Effector memory CD8-positive, alpha-beta T cell (primary cell): ENCODE results near the gene PSPC1.

Source experiments
- ATAC-seq: fragments of 150-1000 bp; cut with Tn5 transposase; replicated peaks from 2 replicates; pipeline ENCODE4 v1.10.0; 2021; ENCODE audit warnings: mild to moderate bottlenecking, moderate library complexity
- DNase-seq, 3 experiments: peaks; one replicate each; pipeline ENCODE4 v3.0.0; 2021
- H3K27ac Mint-ChIP-seq, 2 donors: one replicate each; pipeline ENCODE4 v1.8.0; 2022; ENCODE audit warnings: mild to moderate bottlenecking in 2 of 2, mixed read lengths in 2 of 2, moderate library complexity in 2 of 2
- H3K27me3 Mint-ChIP-seq, 2 donors: one replicate each; pipeline ENCODE4 v1.8.0; 2022; ENCODE audit warnings: mixed read lengths in 2 of 2
- H3K36me3 Mint-ChIP-seq: one replicate; pipeline ENCODE4 v1.8.0; 2022; ENCODE audit warnings: mild to moderate bottlenecking, moderate library complexity, mixed read lengths; ENCODE audit not compliant: insufficient read depth
- H3K4me1 Mint-ChIP-seq, 2 donors: one replicate each; pipeline ENCODE4 v1.8.0; 2022; ENCODE audit warnings: low read depth in 2 of 2, mixed read lengths in 2 of 2
- H3K4me3 Mint-ChIP-seq, 2 donors: one replicate each; pipeline ENCODE4 v1.8.0; 2022; ENCODE audit warnings: mild to moderate bottlenecking in 2 of 2, mixed read lengths in 2 of 2, moderate library complexity in 2 of 2
- H3K9me3 Mint-ChIP-seq, 2 donors: one replicate each; pipeline ENCODE4 v1.8.0; 2022; ENCODE audit warnings: mixed read lengths in 2 of 2

The PSPC1 gene

DNA sequence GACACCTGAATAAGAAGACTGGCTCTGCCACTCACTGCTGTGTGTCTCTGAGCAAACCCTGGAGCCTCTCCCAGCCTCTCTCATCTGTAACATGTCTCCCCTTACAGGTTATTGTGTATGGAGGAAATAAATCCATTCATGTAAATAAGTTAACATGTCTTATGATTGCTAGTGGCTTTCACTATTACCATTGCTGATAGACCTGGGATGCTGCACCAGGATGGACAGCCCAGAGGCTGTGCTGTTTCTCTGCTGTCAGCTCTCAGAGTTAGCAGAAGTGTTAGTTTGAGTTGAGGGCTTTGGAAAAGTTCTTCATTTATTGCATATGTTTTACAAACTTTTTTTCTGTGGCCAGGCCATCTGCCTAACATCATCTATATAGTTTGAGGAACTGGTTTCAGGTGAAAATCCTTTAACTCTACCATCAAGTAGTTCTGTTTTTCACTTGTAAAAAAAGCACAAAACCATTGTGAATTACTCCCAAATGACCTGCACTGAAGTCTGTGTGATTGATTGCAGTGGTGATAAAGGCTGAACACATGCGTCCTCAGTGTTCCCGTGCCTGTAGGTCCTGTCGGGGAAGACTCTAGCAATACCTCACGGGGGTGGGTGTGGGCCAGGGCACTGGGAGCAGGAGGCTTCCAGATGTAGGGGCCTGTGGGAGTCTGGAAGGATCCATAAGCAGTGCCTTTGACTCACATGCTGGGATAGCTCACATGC, 124.7 kb downstream of the PSPC1 start:
- no peak overlapping the region for H3K4me3 Mint-ChIP-seq
- ATAC-seq (no peak), DNase-seq (no peak)
- H3K27ac Mint-ChIP-seq, result peak overlapping the region; percentile 57 to 64
- peaks cover 0 to 1% of the 10 kb centered on the region in 2 donors for H3K4me1 Mint-ChIP-seq
- peaks cover 66% of the 10 kb centered on the region for H3K36me3 Mint-ChIP-seq
- no peaks in the 10 kb centered on the region for H3K27me3 Mint-ChIP-seq
- H3K9me3 Mint-ChIP-seq, result no peaks in the 10 kb centered on the region
